HL-60 (cell line): ENCODE results near the gene ASCL2.

Experiments
- GABPA ChIP-seq: IDR thresholded peaks from 2 replicates; pipeline ENCODE4 v1.6.1; 2012; ENCODE audit warnings: low read depth
- TF ChIP-seq, protein P1 (sequence below): IDR thresholded peaks from one replicate; pipeline ENCODE4 v1.5.1; 2011; ENCODE audit warnings: low read length, control low read depth, inconsistent platforms; ENCODE audit not compliant: insufficient read depth
- TF ChIP-seq, protein P2 (sequence below): IDR thresholded peaks from 2 replicates; pipeline ENCODE4 v1.6.1; 2012; ENCODE audit warnings: low read depth; ENCODE audit not compliant: insufficient replicate concordance

DNA sequence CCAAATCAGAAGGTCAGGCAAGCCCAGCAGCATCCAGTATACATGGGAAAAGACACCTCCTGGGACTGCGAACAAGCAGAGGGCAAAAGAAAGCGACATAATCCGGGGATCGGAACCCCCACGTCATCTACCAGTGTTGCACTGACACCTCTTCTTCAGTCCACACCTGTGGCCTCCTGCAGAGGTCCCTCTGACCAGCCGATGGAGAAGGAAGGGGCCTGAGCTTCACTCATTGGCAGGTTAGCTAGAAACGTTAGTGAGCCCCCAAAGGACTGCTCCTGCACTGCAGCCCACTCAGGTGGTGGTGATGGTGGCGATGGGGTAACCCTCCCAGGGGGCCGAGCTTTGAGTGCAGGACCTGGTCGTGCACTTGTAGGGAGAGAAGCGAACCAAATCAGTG lies 22.1 kb downstream of the ASCL2 start:
- TF ChIP-seq, protein P1, sequence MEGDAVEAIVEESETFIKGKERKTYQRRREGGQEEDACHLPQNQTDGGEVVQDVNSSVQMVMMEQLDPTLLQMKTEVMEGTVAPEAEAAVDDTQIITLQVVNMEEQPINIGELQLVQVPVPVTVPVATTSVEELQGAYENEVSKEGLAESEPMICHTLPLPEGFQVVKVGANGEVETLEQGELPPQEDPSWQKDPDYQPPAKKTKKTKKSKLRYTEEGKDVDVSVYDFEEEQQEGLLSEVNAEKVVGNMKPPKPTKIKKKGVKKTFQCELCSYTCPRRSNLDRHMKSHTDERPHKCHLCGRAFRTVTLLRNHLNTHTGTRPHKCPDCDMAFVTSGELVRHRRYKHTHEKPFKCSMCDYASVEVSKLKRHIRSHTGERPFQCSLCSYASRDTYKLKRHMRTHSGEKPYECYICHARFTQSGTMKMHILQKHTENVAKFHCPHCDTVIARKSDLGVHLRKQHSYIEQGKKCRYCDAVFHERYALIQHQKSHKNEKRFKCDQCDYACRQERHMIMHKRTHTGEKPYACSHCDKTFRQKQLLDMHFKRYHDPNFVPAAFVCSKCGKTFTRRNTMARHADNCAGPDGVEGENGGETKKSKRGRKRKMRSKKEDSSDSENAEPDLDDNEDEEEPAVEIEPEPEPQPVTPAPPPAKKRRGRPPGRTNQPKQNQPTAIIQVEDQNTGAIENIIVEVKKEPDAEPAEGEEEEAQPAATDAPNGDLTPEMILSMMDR = no peak
- TF ChIP-seq GABPA = no peak
- TF ChIP-seq, protein P2, sequence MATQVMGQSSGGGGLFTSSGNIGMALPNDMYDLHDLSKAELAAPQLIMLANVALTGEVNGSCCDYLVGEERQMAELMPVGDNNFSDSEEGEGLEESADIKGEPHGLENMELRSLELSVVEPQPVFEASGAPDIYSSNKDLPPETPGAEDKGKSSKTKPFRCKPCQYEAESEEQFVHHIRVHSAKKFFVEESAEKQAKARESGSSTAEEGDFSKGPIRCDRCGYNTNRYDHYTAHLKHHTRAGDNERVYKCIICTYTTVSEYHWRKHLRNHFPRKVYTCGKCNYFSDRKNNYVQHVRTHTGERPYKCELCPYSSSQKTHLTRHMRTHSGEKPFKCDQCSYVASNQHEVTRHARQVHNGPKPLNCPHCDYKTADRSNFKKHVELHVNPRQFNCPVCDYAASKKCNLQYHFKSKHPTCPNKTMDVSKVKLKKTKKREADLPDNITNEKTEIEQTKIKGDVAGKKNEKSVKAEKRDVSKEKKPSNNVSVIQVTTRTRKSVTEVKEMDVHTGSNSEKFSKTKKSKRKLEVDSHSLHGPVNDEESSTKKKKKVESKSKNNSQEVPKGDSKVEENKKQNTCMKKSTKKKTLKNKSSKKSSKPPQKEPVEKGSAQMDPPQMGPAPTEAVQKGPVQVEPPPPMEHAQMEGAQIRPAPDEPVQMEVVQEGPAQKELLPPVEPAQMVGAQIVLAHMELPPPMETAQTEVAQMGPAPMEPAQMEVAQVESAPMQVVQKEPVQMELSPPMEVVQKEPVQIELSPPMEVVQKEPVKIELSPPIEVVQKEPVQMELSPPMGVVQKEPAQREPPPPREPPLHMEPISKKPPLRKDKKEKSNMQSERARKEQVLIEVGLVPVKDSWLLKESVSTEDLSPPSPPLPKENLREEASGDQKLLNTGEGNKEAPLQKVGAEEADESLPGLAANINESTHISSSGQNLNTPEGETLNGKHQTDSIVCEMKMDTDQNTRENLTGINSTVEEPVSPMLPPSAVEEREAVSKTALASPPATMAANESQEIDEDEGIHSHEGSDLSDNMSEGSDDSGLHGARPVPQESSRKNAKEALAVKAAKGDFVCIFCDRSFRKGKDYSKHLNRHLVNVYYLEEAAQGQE = no peak
